GM12873 (cell line): Measurements from ENCODE around the gene PALM2AKAP2.

Experiments used
- TF ChIP-seq, protein P1 (sequence below): IDR thresholded peaks from 2 replicates; pipeline ENCODE4 v1.5.1; 2012; ENCODE audit warnings: low read depth, mild to moderate bottlenecking, moderate library complexity, low read length, control low read depth; ENCODE audit not compliant: insufficient read depth; ENCODE audit errors: missing control alignments

PALM2AKAP2 gene

DNA sequence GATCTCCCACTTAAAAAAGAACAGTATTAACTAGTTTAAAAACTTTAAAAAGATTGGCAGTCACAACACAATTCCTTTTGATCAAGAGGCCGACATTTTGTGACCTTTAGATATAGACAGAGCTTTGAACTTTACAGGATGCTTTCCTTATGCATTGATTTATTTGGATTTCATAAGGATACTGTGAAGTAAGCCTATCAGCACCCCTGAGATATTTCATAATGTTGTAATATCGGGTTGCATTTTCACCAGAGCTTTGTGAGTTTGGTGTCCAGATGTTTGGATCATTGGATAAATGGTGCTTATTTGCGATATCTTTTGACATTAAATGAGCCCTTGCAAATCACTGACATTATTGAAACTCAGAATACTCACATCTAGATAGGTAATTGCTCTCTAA, 7.7 kb downstream of the PALM2AKAP2 start:
- TF ChIP-seq, protein P1, sequence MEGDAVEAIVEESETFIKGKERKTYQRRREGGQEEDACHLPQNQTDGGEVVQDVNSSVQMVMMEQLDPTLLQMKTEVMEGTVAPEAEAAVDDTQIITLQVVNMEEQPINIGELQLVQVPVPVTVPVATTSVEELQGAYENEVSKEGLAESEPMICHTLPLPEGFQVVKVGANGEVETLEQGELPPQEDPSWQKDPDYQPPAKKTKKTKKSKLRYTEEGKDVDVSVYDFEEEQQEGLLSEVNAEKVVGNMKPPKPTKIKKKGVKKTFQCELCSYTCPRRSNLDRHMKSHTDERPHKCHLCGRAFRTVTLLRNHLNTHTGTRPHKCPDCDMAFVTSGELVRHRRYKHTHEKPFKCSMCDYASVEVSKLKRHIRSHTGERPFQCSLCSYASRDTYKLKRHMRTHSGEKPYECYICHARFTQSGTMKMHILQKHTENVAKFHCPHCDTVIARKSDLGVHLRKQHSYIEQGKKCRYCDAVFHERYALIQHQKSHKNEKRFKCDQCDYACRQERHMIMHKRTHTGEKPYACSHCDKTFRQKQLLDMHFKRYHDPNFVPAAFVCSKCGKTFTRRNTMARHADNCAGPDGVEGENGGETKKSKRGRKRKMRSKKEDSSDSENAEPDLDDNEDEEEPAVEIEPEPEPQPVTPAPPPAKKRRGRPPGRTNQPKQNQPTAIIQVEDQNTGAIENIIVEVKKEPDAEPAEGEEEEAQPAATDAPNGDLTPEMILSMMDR = no peak

DNA sequence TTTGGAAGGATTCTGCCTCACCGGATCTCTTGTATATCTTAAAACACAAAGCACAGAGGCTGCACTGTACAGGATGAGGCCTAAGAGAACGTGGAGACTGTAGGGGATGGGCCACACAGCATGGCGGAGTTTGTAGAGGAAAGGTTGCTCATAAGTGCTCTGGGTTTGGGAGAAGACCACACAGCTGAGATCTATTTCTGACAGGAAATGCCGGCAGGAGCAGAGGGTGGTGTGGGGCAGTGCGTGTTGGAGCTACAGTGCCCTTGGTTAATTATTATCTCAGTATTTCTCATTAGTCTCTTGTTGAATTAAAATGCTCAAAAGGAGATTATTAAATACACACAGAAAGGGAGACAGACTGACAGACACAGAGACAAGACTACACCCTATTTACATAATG, 9.6 kb downstream of the PALM2AKAP2 start:
- TF ChIP-seq, protein P1 = no peak

GRCh38 chr9:109789971-109790370, 10.0 kb downstream of the PALM2AKAP2 start:
- TF ChIP-seq, protein P1 = no peak

GRCh38 chr9:109791003-109791677, 11.1 kb downstream of the PALM2AKAP2 start:
- TF ChIP-seq, protein P1 = no peak

GRCh38 chr9:109791747-109792146, 11.7 kb downstream of the PALM2AKAP2 start:
- TF ChIP-seq, protein P1 = no peak

DNA sequence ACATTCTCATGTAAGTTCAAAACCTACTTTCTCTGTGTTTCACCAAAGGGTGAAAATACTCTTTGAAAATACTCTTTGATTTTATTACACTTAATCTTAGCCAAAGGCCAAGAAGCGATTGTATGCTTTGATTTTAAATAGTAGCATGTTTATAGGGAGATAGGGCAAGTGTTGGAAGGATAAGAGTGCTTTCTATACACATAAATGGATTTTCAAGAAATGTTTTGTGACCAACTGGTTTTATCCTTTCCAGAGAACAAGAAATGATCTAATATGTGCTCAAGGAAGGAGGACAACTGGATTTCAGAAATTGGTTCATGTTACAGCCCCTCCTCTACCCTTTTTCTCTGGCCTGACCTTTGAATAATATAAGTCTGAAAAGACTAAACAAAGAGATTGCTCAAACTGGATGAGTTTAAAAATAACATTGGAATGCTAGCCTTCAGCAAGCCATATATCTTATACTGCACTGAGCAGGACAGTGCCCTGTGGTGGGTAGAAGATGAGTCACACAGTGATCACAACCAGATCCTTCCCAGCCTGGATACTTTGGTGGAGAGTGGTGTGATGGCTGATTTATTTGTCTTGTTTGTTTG, 13.1 kb downstream of the PALM2AKAP2 start:
- TF ChIP-seq, protein P1 = no peak

- TF ChIP-seq, protein P1 = no peak
These were observed 13.9 kb downstream of the PALM2AKAP2 start for GRCh38 chr9:109793921-109794320.
